Measurements from ENCODE around the gene PRELP.

PRELP gene

DNA sequence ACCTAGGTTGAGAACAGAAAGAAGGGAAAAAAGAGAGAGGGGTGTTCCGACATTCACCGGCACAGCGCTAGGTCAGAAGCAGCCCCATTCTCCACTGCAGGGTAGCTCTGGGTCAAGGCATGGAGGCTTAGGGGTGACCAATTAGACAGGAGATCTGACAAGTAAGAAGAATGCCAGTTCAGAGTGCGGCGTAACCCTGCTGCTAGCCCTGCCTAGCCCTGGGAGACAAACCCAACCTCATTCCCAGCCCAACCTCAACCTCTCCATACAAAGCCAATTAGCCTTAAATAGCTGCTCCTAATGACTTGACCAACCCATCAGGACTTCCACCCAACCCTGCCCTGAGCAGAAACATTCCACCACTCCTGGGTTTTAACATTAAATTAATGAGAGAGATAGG lies 3.4 kb downstream of the PRELP start:
- no peak for DNase-seq (ENCODE audit: low read depth)

DNA sequence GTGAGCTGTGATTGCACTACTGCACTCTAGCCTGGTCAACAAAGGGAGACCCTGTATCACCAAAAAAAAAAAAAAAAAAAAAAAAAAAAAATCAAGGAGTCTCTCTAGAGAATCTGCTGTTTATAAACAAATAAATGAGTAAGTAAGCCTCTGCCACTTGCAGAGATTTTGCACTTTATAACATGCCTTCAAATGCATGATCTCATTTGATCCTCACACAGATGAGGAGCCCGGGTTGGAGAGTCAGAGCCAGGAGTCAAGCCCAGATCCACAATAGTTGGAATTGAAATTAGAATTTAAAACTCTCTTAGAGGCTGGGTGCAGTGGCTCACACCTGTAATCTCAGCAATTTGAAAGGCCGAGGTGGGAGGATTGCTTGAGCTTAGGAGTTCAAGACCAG lies 4.0 kb downstream of the PRELP start:
- no peak for DNase-seq (ENCODE audit: low read depth)

DNA sequence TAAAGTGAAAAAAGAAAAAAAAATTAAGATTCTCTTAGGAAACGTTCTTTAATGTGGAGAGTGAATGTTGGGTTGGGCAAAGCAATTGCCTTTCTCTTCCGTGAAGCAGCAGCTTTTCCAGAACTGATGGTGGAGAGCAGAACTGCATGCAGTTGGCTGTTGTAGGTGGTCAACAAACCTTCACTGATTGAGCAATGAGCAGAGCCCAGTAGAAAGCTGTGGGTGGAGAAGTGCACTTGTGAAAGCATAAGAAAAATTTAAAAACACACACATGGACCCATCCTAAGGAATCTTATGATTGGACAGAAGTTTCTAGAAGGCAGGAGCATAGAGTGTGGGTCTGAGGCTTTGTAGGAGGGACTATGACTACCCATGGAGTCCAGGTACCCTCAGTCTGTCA lies 4.5 kb downstream of the PRELP start:
- DNase-seq (ENCODE audit: low read depth): no peak

DNA sequence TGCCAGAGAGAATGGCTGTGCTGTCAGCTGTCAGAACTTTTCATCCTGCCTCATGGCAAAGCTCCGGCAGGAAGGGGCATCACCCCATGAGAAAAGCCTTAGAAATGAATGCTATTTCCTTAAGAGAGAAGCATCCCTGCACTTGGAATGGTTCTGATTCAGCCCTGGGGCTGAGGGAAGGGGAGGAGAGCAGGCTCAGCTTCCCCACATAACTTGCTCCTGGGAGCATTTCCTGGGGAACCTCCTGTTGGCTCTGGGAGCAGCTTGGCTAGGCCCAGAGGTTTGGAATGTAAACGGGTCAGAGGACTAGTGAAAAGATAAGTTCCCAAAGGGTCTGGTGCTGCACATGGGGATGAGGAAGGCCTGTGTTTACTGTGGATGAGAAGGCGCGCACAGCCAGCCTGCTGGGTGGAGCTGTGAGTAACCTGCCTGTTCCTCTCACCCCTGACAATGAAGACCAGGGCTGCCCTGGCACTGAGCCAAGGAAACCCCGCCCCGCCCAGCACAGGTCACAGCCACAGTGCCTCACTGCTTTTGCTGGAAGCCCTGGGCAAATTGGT lies 5.0 kb downstream of the PRELP start:
- peak; percentile 27 for DNase-seq (ENCODE audit: low read depth)

DNA sequence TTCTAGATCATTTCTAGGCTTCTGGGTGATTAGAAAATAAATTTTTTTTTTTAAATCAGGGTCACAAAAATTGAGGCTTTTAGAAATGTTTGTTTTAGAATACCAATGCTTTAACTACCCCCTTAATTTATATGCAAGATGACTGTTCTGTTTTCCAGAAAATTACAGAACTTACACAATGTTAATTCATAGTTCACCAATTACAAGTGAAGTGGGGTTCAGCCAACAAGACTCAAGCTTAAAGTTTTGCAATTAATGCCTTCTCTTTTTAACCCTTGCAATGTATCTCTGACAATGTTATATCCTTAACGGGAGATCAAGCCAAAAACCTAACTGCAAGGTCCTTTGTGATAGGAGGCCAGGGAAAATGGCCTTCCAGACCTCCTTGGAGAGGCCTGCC lies 5.6 kb downstream of the PRELP start:
- DNase-seq (ENCODE audit: low read depth): no peak

DNA sequence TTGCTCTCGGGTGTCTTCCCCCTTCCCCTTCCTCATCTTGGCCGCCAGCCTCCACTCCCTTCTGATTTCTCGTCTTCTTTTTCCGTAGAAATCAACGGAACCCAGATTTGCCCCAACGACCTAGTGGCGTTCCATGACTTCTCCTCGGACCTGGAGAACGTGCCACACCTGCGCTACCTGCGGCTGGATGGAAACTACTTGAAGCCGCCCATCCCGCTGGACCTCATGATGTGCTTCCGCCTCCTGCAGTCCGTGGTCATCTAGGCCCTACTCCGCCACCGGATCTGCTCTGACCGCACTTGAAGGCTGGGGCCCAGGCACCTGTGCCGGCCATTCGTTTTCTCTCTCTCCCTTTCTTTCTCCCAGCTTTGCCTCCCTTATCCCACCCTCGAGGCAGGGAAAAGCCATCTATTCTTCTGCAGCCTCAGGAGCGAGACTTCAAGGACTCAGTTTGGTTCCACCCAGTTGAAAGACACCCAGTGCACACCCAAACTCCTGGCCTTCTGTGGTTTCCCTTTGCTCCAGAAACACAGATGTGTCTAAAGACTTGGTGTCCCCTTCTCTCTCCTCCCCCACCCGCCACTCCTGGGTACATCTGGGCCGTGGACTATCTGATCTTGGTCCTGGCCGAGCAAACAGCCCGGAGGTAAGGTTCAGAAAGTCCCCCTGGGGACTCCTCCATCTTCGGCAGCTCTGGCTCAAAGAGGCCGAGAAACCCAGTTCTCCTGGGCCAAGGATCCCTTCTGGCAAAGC lies 11.2 kb downstream of the PRELP start:
- DNase-seq (ENCODE audit: low read depth): no peak

DNA sequence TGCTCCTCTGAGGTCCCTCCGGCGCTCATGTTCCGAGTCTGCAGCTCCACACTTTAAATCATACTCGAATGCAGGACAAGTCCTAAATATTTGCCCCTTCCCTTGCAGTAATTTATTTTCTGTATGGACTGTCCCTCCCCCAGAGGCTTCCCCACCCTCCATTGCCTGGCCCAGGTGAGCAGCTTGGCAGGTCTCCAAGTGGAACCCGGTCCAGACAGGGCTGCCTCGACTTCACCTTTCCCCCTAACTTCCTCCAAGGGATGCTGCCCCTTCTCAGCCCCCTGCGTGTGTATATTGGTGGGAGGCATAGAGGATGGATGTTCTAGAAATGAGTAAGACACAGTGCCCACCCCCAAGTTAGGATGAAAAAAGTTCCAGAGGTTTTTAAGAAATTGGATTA lies 12.9 kb downstream of the PRELP start:
- DNase-seq (ENCODE audit: low read depth): no peak

DNA sequence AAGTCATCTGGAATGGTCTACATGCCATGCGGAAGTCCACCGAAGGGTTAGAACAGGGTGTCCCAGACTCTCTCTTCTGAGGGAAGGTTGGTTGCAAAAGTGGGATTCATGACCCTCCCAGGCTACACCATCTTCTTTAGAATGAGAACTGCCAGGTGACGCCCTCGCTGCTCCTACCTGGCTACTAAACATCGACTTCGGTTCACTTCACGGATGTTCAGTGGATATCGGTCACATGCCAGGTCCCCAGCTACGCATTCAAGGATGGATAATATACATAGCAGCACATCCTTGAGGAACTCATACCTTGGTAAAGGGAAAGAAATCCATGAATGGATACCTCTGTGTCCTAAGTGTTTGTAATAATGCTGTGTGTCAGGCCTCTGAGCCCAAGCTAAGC lies 15.0 kb downstream of the PRELP start:
- no peak for DNase-seq (ENCODE audit: low read depth)

DNA sequence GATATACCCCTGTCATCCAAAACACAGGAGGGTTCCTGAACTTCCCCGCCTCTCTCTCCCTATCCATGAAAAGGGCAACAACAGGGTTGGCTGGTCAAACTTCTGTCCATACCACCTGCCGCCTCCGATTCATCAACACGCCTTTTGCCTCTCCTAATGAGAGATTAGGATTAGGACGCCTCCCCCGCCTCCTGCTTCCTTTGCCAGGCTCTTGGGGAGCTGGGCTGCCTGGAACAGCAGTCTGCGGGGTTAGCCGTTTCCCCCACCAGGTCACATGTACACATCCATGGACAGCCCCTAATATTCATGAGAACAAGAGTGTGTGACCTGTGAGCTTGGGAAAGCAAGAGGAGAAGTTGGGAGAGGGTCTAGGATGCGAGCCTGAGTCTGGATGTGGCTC lies 16.1 kb downstream of the PRELP start:
- DNase-seq (ENCODE audit: low read depth): no peak

DNA sequence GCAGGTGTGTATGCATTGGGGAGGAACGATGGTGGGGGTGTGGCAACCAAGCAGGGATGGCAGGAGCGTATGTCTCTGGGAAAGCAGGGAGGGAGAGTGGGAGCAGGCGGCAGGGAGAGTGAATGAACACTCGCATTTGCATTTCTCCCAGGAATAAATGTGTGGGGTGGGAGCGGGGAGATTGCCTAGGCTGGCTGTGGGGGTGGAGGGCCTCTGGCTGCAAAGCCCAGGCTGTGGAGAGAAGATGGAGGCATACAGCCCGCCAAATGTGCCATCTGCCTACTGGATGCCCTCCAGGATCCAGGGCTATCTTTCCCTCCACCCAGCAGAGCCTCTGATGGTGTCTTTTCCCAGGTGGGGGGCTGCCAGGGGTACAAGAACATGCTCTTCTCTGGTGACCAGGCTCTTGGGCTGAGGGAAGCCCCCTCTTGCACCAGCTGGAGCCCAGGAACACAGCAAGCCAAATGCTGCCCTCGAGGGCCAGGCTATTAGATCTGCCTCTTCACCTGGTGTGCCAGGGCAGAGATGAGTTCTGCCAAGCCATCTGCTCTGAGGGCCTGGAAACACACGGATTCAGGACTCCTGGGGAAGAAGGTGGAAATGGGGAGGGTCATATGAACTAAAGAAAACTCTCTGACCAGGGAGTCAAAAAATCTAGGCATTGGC lies 16.6 kb downstream of the PRELP start:
- DNase-seq (ENCODE audit: low read depth): no peak

DNA sequence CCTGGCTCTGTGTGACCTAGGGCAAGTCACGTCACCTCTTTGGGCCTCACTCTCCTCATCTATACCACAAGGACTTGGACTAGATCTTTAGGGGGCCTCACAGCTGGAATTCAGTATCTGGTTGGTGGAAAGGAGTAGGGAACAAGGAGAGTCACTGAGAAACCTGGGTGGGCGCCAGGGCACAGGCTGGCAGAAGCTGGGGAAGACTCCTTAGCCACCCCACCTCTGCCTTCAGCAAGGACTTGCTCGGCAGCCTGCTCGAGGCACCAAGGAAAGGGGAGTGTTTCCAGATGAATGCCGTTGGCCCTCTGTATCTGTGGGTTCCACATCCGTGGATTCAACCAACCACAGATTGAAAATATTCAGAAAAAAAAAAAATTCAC lies 17.1 kb downstream of the PRELP start:
- no peak for DNase-seq (ENCODE audit: low read depth)

DNA sequence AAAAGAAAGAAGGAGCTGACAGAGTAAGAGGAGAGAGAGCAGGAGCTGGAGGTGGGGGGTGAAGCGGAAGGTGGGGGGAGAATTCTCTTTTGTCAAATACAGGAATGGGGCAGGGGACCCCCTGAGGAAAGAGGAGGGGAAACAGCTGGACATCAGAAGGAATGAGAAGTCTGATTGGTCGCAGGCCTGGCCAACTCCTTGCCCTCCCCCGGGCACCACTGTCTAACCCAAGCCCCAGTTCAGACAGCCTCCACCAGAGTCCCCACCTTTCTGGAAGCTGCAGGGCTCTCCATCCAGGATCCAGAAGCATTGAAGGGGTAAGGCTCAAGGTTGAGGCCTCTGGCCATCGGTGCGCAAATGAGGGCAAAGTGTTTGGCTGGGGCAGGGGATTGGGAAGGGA lies 18.3 kb downstream of the PRELP start, which contains the start of gene OPTC:
Gene OPTC (plus strand): TSS at position 253 of the 400 bp plus-strand sequence. CDS start 1,853 bp downstream, outside the sequence.
- DNase-seq (ENCODE audit: low read depth): no peak

DNA sequence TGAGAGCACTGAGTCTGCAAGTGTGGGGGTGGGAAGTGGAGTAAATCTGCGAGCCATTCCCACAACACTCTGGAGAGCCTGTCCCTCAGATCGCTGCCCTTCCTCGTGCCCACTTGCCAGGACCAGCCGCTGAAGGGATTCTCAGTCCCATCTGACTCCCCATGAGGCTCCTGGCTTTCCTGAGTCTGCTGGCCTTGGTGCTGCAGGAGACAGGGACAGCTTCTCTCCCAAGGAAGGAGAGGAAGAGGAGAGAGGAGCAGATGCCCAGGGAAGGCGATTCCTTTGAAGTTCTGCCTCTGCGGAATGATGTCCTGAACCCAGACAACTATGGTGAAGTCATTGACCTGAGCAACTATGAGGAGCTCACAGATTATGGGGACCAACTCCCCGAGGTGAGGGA lies 20.2 kb downstream of the PRELP start:
- no peak for DNase-seq (ENCODE audit: low read depth)

DNA sequence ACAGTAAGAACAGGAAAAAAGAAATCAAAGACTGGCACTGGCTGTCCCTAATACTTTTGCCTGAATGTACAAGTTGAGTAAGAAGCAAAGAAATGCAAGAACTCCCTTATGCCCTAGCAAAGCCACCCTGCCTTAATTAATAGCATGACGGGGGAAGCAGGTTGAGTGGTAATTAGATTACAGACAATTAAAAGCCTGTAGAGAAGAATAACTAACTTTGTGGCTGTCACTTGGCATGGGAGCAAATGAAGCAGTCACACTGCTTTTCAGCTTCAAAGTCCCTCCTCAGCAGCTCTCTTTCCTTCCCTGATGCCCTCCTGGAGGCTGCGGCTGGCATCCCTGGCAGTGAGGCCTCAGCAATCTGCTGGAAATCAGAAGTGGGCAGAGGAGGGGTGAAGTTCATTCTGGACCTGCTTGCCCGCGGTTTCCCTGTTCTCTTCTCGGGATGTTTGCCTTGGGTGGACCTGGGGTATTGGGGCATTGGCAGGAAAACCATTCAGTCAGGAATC lies 21.7 kb downstream of the PRELP start:
- DNase-seq (ENCODE audit: low read depth): no peak

DNA sequence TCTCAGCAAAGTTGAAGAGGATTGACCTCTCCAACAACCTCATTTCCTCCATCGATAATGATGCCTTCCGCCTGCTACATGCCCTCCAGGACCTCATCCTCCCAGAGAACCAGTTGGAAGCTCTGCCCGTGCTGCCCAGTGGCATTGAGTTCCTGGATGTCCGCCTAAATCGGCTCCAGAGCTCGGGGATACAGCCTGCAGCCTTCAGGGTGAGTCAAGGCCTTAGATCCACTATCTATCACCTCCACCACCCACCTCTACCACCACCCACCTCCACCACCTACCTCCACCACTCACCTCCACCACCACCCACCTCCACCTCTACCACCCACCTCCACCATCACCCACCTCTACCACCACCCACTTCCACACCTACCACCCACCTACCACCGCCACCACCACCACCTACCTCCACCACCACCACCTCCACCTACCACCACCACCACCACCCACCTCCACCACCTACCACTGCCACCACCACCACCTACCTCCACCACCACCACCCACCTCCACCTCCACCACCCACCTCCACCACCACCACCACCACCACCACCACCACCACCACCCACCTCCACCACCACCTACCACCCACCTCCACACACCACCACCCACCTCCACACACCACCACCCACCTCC lies 24.2 kb downstream of the PRELP start:
- DNase-seq (ENCODE audit: low read depth): no peak

DNA sequence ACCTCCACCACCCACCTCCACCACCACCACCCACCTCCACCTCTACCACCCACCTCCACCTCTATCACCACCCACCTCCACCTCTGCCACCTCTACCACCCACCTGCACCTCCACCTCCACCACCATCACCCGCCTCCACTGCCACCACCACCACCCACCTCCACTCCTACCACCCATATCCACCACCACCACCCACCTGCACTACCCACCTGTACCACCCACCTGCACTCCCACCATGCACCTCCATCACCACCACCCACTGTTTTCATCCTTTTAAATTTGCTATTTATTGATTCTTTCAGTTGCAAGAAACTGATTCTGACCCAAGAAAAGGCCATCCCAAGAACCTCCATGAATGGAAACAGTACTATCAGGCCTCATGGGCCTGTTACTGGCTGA lies 24.7 kb downstream of the PRELP start:
- DNase-seq (ENCODE audit: low read depth): no peak

DNA sequence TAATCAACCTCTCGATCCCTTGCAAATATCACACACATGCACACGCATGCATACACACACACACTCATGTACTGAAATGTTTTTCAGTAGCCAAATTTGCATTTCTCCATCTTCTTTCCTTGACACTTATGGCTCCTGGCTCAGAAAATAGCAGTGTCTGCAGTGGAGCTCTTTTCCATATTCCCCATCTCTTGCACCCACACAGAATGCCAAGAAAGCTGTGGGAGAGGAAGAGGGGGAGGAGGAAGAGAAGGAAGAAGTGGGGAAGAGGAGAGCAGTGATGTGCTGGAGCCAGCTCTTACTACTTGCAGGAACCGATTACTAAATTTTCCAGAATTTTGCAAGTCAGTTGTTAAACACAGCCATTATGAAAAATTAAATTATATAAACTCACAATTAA lies 28.2 kb downstream of the PRELP start:
- DNase-seq (ENCODE audit: low read depth): no peak

DNA sequence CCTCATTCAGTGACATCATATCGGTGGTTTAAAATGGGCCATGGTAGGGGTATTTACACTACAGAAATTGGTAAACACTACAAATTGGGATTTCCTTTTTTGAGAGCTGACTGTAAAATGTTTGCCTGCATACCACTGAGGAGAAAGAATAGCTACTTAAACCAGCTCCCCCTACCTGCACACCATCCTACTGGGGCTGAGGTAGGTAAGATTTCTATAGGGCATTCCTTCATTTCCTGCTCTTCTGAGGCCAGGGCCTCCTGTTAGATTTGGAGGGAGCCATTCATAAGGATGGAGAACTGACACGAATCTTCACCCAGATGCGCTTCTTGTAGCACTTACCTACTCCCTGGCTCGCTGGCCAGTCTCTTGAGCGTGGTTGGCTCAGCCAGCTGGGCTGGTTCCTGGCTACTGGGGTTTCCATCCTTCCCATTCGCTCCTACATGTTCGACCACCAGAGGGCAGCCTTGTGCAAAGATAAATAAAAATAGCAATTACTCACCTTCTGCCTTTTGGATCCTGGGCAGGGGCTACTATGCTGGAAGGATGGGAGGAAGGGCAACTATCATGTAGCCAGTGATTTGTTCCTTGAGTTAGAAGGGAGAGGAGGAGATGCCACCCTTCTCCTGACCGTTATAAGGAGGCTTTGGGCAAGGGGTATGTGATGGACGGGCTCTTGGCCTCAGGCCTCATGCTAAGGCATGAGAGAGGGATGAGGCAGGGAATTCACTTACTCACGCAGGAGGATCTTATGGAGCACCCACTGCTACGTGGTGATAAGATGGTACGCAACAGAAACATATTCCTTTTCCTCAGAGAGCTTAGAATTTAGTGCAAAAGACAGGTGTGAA lies 29.0 kb downstream of the PRELP start:
- DNase-seq (ENCODE audit: low read depth): peak; percentile 41

DNA sequence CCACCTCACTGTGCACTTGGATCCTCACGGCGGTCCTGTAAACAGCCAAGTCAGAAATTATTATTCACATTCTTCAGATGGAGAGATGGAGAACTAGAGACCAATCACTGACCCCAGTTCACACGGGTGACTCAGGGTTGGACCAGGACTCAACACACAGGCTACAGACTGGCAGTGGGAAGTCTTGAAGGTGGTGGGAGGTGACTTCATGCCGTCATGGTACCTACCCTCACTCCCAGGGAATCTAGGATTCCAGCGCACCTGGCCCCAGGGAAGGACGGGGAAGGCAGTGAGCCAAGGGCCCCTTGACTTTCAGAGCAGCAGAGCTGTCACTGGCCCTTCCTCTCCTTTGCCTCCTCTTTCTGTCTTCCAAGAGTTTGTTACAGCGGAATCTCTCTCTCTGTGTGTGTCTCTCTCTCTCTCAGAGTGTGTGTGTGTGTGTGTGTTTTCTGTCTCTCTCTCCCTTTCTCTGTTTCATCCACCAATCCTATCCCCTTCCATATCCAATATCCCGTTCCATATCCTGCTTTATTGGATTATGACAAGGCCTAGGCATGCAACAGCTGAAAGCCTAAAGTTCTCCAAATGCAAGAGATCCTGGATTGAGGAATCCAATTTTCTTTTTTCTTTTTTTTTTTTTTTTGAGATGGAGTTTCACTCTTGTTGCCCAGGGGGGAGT lies 30.1 kb downstream of the PRELP start:
- no peak for DNase-seq (ENCODE audit: low read depth)

DNA sequence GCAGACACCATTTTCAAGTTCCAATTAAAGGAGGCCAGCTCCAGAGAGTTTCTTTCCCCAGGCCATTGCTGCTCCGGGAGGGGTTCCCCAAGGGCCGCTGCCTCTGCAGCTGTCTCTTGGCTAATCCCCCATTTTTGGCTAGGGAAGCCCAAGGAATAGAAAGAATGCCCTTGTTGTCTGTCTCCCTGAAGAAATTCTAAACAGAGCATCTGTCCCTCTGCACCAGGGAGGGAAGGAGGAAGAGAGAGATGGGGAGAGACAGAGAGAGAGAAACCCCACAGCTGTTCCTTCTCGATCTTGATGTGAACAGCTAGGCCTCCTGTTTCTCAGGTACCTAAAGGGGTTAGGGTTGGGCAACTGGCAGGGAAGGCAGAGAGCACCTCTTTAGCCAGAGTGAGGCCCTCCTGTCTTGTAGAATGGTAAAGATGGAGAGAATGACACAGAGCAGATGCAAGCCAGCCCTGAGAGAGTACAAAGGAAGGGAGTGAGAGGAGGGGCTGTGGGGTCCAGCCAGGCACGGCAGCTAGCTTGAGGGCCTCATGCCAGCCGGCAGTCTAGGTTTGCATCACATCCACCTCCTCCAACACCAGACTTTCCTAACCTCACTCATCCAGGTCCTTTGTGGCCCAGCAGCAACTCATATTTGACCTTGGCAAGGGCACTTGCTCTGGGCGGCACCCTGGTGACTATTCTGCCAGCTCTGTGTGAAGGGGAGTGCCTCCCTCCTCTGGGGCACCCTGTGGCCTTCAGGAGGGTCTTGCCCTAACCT lies 31.4 kb downstream of the PRELP start:
- DNase-seq (ENCODE audit: low read depth): no peak

DNA sequence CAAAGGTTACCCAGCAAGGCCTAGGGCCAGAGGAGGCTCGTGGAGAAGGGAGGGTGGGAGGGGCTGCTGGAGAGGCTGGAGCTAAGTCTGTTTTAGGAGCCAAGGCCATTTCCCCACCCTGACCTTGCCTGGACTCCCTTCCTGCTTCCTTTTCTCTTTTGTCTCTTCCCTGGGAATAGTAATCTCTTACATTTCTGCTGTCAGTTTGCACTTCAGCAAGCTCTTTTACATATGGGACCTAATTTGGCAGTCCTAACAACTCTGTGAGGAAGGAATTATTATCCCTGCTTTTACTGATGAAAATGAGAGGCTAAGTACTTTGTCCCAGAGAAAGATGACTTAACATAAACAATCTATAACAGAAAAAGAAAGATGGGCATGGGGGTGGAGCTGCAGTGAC lies 32.2 kb downstream of the PRELP start:
- DNase-seq (ENCODE audit: low read depth): no peak
